Ishikawa (cell line): Measurements from ENCODE around the gene NANOS3.

Source experiments
- CEBPB ChIP-seq: IDR thresholded peaks from 2 replicates; pipeline ENCODE4 v1.6.1; 2012
- CREB1 ChIP-seq: IDR thresholded peaks from 2 replicates; pipeline ENCODE4 v1.6.1; 2012; ENCODE audit warnings: low read depth
- EGR1 ChIP-seq: IDR thresholded peaks from 2 replicates; pipeline ENCODE4 v1.6.1; 2012
- FOXM1 ChIP-seq: IDR thresholded peaks from 2 replicates; pipeline ENCODE4 v1.6.1; 2012; ENCODE audit warnings: low read depth, borderline replicate concordance
- TAF1 ChIP-seq: IDR thresholded peaks from 2 replicates; pipeline ENCODE4 v1.6.1; 2012; ENCODE audit warnings: low read depth, mild to moderate bottlenecking
- TF ChIP-seq, protein P1 (sequence below): IDR thresholded peaks from 2 replicates; pipeline ENCODE4 v1.6.1; 2012
- TF ChIP-seq, protein P2 (sequence below): IDR thresholded peaks from 2 replicates; pipeline ENCODE4 v1.6.1; 2012
- TF ChIP-seq, protein P3 (sequence below): IDR thresholded peaks from 2 replicates; pipeline ENCODE4 v1.6.1; 2012; ENCODE audit warnings: low read depth, mild to moderate bottlenecking

DNA sequence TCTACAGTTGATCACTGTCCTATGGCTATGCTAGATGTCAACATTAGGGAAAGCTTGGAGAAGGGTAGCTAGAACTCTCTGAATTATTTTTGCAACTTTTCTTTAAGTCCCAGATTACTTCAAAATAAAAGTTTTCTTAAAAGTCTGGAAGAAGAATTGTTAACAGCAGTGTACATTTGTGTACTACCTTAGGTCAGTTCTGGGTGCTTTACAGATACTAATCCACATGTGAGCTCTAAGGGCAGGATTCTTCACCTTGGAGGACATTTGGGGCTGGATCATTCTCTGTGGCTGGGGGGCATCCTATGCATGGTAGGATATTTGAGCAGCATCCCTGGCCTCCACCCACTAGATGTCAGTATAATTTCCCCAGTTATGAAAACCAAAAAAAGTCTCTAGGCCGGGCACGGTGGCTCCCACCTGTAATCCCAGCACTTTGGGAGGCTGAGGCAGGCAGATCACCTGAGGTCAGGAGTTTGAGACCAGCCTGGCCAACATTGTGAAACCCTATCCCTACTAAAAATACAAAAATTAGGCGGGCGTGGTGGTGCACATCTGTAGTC lies 26.1 kb downstream of the NANOS3 start:
- TF ChIP-seq CEBPB (no peak), TAF1 (no peak), CREB1 (no peak), FOXM1 (no peak), EGR1 (no peak)
- TF ChIP-seq, protein P1, sequence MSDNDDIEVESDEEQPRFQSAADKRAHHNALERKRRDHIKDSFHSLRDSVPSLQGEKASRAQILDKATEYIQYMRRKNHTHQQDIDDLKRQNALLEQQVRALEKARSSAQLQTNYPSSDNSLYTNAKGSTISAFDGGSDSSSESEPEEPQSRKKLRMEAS, result no peak
- TF ChIP-seq, protein P2, sequence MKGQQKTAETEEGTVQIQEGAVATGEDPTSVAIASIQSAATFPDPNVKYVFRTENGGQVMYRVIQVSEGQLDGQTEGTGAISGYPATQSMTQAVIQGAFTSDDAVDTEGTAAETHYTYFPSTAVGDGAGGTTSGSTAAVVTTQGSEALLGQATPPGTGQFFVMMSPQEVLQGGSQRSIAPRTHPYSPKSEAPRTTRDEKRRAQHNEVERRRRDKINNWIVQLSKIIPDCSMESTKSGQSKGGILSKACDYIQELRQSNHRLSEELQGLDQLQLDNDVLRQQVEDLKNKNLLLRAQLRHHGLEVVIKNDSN, result no peak
- TF ChIP-seq, protein P3, sequence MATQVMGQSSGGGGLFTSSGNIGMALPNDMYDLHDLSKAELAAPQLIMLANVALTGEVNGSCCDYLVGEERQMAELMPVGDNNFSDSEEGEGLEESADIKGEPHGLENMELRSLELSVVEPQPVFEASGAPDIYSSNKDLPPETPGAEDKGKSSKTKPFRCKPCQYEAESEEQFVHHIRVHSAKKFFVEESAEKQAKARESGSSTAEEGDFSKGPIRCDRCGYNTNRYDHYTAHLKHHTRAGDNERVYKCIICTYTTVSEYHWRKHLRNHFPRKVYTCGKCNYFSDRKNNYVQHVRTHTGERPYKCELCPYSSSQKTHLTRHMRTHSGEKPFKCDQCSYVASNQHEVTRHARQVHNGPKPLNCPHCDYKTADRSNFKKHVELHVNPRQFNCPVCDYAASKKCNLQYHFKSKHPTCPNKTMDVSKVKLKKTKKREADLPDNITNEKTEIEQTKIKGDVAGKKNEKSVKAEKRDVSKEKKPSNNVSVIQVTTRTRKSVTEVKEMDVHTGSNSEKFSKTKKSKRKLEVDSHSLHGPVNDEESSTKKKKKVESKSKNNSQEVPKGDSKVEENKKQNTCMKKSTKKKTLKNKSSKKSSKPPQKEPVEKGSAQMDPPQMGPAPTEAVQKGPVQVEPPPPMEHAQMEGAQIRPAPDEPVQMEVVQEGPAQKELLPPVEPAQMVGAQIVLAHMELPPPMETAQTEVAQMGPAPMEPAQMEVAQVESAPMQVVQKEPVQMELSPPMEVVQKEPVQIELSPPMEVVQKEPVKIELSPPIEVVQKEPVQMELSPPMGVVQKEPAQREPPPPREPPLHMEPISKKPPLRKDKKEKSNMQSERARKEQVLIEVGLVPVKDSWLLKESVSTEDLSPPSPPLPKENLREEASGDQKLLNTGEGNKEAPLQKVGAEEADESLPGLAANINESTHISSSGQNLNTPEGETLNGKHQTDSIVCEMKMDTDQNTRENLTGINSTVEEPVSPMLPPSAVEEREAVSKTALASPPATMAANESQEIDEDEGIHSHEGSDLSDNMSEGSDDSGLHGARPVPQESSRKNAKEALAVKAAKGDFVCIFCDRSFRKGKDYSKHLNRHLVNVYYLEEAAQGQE, result no peak
